WI38 (cell line): ENCODE results near the gene ANKH.

Experiments used
- H3K4me3 ChIP-seq: 2 replicates; pipeline ENCODE4 v1.5.1; 2011; ENCODE audit warnings: low read depth, mild to moderate bottlenecking, control low read depth, low read length
- TF ChIP-seq, protein P1 (sequence below): IDR thresholded peaks from 2 replicates; pipeline ENCODE4 v1.5.1; 2012; ENCODE audit warnings: low read depth, mild to moderate bottlenecking, control low read depth, low read length

ANKH gene

DNA sequence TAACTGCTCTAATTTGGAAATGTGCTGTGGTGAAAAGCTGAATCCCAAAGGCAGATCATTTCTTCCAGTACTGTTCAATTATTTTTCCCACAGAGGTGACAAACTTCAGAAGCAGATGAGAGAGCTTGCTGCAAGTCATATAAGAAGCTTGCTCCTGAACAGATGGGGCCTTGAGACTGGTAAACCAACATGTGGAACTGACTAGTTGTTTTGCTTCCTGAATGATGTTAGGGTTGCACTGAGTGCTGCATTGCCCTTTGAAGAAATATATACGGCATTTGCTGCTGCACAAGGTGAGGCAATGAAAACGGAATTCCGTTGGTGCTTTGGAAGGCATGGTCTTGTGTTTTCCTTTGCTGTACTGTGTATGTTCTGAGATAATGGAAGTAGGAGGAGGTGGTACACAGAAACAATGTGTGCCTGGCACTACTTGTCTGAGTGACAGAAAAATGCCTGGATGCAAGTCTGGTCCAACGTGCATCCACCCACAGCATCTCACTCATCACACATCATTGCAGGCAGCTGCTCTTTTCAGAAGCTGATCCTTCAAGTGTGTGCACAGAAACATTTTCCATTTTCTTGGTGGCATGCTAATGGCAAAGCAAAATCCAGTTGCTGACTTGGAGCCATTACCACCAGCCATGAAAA is 76.9 kb downstream of the ANKH start:
- TF ChIP-seq, protein P1, sequence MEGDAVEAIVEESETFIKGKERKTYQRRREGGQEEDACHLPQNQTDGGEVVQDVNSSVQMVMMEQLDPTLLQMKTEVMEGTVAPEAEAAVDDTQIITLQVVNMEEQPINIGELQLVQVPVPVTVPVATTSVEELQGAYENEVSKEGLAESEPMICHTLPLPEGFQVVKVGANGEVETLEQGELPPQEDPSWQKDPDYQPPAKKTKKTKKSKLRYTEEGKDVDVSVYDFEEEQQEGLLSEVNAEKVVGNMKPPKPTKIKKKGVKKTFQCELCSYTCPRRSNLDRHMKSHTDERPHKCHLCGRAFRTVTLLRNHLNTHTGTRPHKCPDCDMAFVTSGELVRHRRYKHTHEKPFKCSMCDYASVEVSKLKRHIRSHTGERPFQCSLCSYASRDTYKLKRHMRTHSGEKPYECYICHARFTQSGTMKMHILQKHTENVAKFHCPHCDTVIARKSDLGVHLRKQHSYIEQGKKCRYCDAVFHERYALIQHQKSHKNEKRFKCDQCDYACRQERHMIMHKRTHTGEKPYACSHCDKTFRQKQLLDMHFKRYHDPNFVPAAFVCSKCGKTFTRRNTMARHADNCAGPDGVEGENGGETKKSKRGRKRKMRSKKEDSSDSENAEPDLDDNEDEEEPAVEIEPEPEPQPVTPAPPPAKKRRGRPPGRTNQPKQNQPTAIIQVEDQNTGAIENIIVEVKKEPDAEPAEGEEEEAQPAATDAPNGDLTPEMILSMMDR = no peak
- H3K4me3 ChIP-seq = no peak overlapping the region

DNA sequence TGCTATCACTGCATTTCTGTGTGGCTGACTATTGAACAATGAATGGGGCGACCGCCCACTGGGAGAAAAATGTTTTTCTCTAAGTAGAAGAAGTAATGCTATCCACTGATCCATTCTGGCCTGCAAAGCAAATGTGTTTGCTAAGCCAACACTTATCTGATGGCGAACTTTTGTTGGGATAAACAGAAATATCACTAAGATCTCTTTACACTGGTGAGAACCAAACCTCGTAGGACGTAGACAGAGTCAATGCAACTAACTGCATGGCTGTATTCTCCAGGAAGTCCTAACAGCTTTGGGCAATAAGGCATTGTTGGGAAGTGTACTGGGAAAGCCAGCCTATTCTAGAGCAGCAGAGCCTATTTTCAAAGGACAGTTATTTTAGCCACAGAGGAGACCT is 77.7 kb downstream of the ANKH start:
- TF ChIP-seq, protein P1 = no peak

DNA sequence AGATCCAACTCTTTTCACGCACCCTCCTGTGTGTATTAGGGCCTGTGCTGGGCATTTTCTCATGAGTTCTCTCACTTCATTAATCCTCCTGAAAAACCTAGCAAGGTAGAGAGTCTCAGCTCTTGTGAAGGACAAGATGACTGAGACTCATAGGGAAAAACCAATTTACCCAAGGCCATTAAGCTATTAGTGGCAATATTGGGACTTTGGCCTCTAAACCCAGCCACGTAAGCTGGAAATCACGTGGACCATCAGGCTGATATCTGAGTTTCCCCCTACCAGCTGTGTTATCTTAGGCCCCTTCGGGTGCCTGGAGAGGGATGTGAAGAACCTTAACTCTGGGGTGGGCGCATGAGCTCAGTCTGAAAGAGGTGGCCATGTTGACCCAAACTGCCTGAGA is 80.7 kb downstream of the ANKH start:
- TF ChIP-seq, protein P1 = no peak

More for the DNA sequence above, 77.7 kb downstream of the ANKH start:
- H3K4me3 ChIP-seq = no peak overlapping the region

DNA sequence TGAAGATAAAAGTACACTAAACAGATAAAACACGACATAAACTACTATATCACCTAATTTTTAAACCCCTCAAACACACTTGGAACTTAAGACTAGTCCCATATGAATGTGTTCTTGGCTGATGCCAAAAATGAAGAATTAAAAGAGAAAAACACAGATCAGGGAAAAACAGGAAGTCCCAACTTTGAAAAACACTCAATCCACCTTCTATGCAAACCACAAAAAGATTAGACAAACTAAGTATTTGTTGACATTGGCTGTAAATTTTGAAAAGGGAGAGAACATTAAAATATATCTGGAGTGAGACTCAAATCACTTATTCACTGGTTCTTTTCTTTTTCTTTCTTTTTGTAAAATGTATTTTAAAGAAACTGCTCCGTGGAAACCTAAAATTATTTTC is 81.4 kb downstream of the ANKH start:
- no peak overlapping the region for H3K4me3 ChIP-seq
- TF ChIP-seq, protein P1 = no peak

More for the DNA sequence above, 80.7 kb downstream of the ANKH start:
- no peak overlapping the region for H3K4me3 ChIP-seq

DNA sequence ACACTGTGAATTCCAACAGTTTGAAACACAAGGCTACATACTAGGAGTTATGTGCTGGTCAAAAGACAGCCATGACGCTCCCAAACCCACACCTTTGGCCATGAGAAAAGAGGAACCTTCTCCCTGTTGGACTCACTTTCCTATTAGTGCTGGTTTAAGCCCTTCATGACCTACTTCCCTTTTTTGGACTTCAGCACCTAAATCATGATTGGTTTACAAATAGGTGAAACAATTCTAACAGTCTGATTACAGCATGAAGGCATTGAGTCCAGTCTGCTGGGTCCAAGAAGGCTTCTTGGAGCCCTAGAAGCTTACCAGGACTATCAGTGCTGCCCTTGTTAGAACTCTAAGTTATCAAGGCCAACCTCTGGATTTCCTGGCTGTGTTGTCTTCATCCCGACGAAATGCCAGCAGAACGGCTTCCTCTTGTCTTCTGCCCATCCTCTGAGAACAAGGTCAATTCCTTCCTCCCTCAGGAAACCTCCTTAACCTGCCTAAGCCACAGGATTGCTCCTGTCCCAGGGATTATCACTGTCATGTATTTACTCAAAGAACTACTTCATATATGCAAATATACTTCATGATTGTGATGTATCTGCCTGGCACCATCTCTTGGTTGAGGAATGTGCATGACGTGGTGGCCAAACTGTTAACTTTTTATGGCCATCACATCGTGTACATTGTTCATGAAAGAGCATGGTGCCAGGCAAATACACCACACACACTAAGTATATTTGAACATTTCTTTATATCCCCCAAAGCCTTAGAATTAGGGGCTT is 83.6 kb downstream of the ANKH start:
- TF ChIP-seq, protein P1 = no peak
- H3K4me3 ChIP-seq = no peak overlapping the region

DNA sequence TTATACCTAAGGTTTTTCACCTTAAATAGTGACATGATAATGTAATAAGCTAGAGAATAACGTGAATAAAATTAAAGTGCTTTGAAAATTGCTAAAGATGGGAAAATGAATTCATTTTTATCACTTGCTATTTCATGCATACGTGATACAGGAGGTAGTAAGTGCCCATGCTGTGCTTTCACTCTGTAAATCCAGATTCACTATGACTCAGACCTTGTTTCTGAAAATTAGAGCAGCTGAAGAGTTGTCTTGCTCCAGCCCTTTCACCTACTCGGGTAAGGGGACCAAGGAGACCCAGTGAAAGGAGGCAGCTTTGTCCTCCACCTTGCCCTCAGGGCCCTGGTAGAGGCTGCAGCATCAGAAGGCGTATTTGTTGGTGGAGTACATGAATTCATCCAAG is 87.9 kb downstream of the ANKH start:
- H3K4me3 ChIP-seq = no peak overlapping the region
- TF ChIP-seq, protein P1 = no peak

DNA sequence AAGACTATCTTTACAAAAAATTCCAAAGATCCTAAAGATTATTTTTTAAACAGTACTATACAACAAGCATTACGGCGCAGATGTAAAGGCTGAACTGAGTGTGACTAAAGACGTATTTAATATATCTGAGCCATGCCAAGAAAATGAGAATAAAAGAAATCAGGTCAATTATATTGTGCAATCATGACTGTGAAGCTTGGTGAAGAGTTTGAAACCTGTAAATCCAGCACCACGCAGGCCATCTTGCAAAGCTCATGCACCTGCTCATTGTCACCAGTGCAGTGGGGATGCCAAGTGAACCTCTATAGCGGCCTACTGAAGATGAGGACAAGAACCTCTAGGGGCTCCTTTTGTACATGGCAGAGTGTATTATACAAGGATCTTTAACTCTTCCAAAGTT is 89.0 kb downstream of the ANKH start:
- H3K4me3 ChIP-seq = no peak overlapping the region
- TF ChIP-seq, protein P1 = no peak
